Activated CD8-positive, alpha-beta memory T cell treated with anti-CD3 and anti-CD28 coated beads for 1 hour (primary cell): ENCODE results near the gene GATAD2B.
A peak's percentile ranks its signal among the peaks of the same experiment; 100 is the strongest.

Source experiments
- DNase-seq, 2 donors: peaks; one replicate each; pipeline ENCODE4 v3.0.0-alpha.2; 2020; ENCODE audit warnings: low read depth in 1 of 2; ENCODE audit errors: extremely low read depth in 1 of 2

GATAD2B gene

DNA sequence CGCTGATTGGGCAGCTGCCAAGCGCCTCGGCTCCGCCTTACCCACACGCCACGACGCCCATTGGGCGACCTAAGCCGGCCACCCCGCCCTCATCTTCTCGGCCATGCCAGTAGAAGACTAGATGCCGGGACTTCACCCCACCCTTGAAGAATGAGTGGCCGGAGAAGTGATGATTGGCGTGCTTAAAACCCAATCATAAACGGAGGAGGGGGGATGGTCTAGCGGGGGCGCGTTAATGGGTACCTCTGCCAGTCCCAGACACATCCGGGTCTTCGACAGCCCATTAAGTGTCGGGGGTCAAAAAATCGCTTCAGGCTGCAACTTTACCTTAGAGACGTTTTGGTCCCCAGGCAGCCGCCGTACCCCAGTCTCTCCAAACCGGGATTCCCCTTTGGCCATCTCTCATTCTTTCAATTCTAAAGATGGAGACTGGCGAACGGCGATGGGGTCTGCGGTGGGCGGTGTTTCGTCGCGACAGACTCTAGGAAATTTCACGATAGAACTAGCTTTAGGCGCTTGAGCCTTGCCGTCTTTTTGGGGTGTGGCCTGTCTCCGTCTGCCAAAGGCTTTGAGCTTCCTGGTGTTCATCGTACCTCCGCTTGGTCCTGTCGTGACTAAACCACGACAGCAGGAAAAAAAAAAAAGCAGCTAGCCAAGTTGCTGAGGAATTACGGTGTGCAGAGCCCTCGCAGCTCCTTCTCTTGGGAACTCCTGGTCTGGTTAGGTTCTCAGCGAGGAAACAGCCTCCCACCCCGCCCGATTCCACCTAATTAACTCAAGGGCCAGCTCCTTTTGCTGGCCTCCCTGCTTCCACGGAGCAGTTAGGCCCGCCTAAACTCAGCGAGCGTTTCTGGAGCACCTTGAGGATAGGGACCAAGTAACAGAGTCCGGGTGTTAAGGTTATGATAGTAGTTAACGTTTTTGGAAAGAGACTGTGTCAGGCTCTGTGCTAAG is at the start of gene GATAD2B:
TSS of gene GATAD2B (minus strand) at position 1 of the 954 bp plus-strand sequence. CDS start 94,625 bp downstream, outside the sequence.
- DNase-seq: peak; percentile 94 to 98

DNA sequence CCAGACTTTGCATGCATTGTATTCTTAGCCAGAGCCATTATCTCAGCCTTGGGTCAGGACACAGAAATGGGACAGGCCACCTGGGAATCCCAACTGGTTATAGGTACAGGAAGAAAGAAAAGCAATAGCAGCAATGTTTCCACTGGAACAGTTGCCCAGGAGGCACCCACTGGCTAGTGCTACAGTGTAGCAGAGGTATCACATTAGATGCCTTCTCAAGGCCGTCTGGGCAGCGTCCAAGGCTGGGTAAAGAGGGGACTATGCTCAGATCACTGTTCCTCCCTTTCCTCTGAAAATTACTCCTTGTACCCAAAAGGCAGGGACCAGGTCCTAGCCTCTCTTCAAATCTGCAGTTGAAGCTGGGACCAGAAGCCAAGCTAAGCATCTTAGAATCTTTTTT is 47.6 kb upstream of the GATAD2B start:
- DNase-seq: no peak

DNA sequence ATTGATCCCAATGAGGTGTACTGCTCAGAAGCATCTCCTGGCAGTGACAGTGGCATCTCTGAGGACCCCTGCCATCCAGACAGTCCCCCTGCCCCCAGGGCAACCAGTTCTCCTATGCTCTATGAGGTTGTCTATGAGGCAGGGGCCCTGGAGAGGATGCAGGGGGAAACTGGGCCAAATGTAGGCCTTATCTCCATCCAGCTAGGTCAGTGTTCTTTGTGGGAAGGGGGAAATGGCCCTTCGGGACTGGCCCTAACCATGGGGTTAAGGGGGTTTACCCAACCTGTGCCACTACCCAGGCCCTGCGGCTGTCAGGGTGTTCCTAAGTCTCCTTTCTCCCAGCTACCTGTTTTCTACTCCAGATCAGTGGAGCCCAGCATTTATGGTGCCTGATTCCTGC is 46.2 kb upstream of the GATAD2B start:
- DNase-seq: no peak

DNA sequence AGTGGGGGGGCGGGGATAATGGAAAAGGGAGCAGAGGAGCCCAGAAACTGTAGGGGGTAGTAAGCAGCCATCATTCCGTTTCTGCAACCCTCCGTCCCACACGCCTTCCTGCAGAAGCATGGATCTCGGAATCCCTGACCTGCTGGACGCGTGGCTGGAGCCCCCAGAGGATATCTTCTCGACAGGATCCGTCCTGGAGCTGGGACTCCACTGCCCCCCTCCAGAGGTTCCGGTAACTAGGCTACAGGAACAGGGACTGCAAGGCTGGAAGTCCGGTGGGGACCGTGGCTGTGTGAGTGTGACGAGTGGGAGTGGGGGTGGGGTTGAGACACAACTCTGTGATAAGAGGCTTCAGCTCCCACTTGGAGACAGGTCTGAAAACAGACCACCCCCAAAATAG is 45.6 kb upstream of the GATAD2B start:
- no peak for DNase-seq

DNA sequence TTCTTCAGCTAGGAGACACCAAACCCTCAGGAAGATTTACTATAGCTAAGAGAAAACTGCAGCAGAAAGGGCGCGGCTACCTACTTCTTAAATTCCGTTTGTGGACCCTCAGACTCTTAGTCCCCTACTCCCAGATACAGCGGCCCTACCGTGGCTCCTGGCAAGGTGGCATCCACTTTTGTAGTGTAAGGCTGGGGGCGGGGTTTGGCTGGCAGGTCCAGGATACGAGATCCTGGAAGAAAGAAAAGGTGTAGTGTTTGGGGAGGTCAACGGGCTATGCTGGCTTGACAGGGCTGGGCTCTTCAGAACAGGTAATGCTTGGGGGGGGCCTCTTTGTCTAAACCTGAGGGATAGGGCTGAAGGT is 45.2 kb upstream of the GATAD2B start:
- no peak for DNase-seq

DNA sequence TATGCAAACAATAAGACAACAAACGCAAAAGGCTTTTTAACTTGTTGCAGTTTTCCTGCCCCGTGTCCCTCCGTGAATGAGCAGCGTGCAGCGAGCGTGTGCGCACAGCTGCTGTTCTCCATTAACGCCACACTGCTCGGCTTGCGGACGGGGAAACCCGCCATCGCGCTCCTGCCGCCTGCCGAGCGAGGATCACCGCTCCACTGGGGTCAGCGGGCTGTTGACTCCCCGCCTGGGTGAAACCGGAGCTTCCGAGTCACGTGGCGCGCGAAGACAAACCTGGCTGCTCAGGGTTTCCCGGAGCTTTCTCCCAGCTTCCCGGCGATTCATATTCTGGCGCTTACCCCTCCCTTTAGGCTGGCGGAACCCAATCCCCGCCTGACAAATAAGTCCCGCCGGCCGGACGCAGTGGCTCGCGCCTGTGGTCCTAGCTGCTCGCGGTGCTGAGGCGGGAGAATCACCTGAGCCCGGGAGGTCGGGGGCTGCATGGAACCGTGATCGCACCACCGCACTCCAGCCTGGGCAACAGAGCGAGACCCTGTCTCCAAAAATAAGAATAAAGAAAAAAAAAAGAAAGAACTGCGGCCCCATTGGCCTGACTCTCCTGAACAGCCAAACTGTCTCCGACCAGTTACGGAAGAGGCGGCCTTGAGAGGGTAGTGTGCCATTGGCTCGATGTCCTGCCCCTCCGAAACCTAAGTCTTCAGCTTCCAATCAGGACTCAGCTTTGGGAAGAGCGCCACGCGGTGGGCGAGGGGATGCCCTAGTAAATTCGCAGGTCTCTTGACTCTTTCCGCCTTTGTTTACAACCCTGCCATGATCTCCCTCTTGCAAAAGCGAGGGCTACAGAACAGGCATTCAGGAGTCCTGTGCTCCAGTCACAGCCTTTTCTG is 44.6 kb upstream of the GATAD2B start, which contains the start of gene CREB3L4:
TSS of gene CREB3L4 (plus strand) at position 796 of the 893 bp plus-strand sequence. CDS start 624 bp downstream, outside the sequence.
- DNase-seq: peak; percentile 64 to 68

DNA sequence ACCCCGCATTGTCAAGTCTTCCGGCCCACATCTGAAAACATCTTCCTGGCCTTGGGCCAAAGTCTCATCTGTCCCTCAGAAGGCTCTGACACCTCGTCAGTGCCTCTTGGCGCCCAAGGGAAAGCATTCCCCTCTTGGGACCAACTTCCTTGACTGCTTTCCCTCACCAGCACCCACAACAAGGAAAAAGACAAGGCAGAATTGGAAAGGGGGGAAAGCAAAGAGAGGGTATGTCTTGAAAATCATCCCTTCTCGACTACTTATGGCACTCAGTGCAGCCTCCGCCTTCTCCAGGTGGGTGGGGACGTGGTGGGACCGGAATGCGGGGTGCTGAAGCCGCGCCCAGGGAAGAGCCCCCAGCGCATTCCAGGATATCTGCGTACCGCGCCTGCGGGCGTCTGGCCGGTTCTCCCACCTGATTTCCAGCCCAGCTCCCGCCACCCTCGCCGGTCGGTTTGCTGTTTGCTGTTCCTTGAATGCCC is 41.1 kb upstream of the GATAD2B start:
- DNase-seq: no peak

DNA sequence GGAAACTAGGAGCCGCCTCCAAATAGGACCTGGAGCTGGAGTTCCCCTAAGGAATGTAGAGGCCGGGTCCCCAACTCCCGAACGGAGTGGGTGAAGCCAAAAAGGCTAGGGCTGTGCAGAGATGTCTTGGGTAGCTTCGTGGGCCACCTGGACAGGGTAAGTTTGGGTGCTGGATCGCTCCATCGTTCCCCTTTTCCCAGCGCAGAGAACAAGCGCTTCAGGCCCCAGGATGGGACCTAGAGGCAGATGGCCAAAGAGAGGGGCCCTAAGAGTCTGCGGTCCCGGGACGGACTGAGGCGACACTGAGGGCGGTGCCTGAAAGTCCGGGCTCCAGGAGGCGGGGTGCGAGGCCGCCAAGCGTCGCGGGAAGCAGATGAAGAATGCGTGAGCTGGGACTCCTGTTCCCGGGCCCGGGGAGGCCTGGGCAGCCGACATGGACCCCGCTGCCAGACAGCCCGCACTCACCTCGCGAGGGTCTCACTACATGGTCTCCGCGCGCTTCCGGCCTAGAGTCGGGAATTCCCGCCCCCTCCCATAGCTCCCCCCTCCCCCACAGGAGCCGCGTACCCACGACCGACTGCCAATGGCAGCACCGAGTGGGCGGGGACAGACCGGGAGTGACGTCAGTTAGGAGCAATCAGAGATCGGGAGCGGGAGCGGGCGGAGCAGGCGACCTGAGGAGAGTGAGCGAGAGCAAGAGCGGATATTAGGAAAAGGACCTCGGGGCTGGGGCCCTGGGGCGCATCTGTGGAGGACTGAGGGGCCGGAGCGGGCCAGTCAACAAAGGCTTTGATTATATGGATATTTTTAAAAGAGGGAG is 40.5 kb upstream of the GATAD2B start, which contains the start of gene SLC39A1:
TSS of gene SLC39A1 (minus strand) at position 508 of the 820 bp plus-strand sequence. CDS start 822 bp downstream, outside the sequence.
- peak; percentile 82 to 89 for DNase-seq

DNA sequence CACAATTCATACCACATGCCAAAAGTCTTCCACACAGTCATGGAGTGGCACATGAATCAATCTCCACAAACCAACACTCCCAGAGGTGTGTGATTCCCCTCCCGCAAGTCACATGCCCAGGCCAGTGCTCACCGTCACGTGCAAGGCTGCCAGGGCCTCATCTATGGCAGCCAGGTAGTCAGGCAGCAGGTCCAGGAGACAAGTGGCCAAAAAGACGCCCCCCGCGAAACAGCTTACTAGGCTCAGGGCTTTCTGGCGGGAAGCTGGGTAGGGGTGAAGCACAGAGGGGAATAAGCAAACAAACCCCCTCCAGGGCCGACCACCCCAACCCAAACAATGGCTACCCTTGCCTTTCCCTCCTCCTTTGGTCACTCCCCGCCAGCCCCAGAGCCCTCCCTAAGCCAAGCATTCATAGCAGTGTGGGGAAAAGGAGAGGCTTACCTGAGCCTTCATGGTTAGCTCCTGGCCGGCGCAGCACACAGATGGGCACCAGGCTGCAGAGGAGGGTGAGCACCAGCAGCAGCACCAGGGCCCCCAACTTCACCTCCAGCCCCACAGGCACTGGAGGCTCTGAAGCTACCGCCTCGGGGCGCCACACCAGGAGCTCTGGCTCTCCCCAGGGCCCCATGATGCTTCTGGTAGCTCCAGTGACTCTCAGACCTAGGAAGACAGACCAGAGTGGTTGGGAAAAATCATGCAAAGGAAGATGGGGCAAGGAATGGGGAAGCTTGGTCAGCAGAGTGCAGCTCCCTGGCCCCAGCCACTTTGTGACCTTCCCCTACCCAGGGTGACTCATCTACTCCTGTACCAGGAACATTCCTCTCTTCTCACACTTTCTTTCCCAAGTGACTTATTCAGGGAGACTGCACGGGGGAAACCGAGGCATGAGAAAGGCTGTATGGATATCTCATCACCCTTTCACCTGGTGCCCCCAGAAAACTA is 39.6 kb upstream of the GATAD2B start:
- no peak for DNase-seq

DNA sequence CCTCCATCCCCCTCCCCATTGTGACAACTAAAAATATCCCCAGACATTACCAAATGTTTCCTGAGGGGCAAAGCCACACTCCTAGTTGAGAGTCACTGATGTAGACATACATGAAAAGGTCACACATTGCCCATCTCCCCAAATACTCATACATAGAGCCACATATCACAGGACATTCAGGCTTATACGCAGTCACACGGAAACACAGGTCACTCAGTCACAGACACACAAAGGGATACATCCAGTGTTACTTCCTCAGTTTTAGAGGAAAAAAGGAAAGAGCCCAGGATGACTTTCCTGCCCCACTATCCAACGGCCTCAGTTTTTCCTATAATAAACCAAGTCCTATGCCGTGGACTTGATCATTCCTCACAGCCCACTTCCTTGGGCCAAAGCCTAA is 38.6 kb upstream of the GATAD2B start:
- no peak for DNase-seq

DNA sequence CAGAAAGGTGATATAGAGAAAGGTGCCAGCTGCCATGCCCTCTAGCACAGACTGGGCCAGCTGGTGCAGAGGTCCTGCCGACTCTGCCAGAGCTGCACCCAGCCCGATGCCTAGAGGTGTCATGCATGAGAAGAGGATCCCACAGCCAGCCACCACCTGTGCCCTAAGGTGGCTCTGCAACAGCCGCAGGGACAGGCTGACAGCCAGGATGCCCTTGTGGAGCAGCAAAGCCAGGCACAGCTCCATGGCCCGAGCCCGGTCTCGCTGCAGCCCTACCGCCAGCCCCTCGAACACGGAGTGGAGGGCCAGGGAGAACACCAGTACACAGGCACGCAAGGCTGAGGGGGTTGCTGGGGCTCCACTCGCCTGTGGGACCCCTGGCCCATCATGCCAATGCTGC is 37.4 kb upstream of the GATAD2B start:
- no peak for DNase-seq

DNA sequence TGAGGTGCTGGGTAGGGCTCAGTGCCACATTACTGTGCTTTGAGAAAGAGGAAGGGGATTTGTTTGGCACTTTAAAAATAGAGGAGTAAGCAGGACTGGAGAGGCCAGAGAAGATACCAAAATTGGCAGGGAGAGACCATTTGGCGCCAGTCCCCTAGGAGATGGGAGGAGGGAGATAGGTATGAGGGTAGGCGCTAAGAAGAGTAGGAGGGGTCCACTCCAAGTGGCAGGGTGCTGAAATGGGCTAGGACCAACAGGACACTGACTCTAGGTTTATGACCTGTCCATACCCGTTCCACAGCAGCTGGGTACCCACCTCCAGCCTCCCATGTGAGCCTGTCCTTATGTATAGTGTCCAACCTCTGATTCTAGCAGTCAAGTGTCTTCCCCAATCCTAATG is 36.7 kb upstream of the GATAD2B start:
- no peak for DNase-seq

DNA sequence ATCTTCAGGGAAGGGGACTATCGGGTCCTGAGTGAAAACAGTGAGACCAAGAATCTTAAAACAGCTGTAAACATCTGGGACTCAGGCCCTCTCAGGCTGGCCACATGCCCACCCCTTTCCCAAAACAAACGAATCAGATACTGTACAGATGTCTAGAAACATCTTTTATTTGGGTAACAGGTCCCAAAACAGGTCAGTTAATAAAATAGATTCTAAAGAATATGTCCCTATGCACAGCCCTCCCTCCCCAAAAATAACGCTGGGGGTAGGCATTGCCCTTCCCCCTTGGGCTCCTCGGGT is 36.1 kb upstream of the GATAD2B start:
- no peak for DNase-seq

DNA sequence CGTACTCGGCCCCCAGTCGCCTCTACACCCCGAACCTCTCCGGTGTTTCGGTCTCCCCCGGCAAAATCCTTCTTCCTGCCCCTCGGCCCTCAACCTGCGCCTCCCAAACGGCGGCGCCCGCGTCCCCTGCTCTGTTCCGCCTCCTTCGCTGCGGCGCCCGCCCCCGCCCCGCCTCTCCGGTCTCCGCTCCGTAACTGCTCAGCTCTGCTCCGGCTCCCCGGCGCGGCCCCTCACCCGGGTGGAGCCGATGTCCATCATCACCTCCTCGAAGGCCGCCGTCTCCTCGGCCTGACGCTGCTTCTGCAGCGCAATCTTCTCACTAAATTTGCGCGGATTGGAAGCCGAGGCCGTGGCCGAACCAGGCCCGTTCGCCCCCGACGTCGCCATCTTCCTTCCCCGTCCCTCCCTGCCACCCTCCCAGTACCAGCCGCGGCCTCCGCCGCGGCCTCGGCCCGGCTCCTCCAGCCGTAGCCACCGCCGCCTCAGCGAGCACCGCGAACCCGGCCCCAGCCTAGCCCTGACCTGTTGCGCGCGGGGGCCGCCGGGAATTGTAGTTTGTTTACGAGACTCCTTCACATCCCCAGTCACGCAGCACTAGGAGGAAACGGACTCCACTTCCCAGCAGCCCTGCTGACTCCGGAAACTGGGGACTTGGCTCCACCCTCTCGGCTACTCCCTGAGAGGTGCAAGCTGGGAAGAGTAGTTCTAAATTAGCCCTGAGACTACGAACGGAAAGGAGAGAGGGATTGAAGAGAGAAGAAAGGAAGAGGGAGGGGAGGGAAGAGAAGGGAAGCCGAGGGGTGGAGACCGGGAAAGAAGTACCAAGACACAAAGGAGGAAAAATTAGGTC is 35.6 kb upstream of the GATAD2B start, which contains the start of gene CRTC2:
TSS of gene CRTC2 (minus strand) at position 502 of the 850 bp plus-strand sequence. CDS start at position 387, 115 bp downstream.
- peak; percentile 90 to 96 for DNase-seq

DNA sequence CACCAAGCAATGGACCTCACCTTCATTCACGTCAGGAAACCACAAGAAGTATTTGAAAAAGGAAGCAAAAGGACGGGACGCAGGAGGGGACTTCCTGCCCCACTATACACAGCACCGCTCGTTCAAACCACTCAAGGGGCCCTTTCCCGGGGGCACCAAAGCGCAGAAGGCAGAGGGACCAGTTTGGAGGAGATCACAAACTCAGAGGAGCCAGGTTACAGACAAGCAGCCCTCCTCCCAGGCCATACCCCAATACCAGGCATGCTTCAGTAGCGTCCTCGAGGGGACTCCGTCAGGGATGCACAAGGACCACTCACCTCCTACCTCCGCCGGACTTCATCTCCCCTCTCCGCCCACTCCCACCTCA is 35.0 kb upstream of the GATAD2B start:
- no peak for DNase-seq

DNA sequence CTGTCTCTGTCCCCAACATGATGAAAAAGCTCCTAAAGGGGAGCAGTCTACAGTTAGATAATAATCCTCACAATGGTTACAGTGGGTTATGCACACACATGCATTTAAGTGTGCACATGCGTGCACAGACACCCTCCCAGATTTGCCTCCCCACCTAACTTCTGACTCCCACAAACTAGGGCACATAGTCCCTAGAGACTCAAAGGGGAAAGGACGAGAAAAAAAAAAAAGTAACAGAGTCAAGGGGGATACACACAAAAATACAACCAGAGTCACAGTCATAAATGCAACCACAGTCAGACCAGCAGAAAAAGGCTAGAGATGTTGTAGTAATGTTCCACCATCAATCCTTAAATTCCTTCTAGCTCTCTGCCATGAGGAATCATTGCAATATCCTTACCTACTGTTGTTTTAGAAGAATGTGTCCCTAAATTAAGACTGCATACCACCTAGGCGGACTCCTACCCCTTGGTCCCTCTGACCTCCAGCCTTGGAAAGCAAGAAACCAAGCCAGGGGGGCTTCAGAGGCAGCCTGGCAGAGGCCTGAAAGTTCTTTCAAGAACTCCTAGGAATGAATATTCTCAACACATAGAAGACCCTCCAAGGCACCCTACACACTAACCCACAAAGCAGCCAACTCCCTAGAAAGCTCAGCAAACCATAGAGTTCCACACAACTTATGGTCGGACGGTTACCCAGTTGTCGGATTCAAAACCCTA is 34.4 kb upstream of the GATAD2B start:
- DNase-seq: no peak

DNA sequence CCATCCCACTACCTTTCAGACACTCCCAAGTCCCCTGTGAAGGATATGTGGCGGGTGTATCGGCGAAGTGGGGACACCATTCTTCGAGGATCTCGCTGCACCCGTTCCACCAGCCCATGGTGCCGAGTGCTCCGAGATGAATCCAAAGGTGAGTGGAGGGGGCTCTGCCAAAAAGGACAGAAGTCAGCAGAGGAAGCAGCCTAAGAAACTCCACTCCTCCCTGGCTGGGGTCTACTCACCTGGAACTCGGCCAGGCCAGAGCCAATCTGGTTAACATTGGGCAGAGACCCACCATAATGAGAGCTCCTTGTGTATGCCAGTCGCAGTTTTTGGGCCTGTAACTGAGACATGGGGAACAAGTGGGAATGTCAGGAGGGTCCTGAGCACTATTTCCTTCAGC is 32.1 kb upstream of the GATAD2B start:
- no peak for DNase-seq

DNA sequence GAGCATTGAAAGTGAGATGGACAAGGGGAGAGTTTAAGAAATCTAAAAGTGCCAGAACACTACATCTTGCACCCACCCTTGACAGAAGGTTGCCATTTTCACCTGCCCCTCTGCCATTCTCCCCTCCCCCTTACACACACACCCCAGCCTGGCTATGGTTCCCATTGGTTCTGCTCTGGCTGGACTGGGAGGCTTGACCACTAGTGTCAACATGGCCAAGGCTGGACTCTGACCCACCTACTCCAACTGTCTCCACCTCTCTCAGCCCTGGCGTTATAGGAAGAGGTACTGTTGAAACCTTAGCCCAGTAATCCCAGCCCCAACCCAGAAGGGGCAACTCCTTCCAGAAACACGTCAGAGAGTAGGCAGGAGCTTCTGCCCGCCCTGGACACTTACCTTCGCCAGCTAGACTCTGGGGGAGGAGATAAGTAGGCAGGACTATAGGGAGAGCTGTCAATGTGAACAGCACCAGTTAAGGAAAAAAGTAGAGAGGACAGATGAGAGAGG is 31.1 kb upstream of the GATAD2B start:
- DNase-seq: no peak
